Mammary epithelial cell (primary cell): Measurements from ENCODE around the gene RPP40.
"Not testable (repeated sequence)": the region's sequence is repeated elsewhere in the genome, so short reads cannot be mapped to it uniquely, and the experiment has no call there.

ENCODE experiments used
- CTCF ChIP-seq, 2 donors: IDR thresholded peaks in 1 of 2; conservative IDR thresholded peaks in 1 of 2; 2 replicates each; pipeline ENCODE4 v1.5.1; 2011 to 2012; ENCODE audit warnings: inconsistent platforms in 2 of 2, low read length in 2 of 2, mild to moderate bottlenecking in 2 of 2, control low read depth in 1 of 2, low read depth in 1 of 2; ENCODE audit not compliant: insufficient read depth in 1 of 2; ENCODE audit errors: extremely low read depth in 1 of 2
- EZH2 ChIP-seq: IDR thresholded peaks from 2 replicates; pipeline ENCODE4 v1.6.1; 2012; ENCODE audit warnings: low read length, inconsistent platforms, borderline replicate concordance

- TF ChIP-seq CTCF (conservative IDR thresholded peaks at IDR 0.05 in 1 of 2, IDR thresholded peaks at IDR 0.05 in 1 of 2; ENCODE audit: extremely low read depth in 1 of 2, insufficient read depth in 1 of 2, low read depth in 1 of 2, low read length in 2 of 2); EZH2: not testable (repeated sequence)
These were observed 1.2 kb upstream of the RPP40 start for GRCh38 chr6:5005038-5005433.
